Neural progenitor cell (in vitro differentiated cells): ENCODE results near the gene SMS.

Experiments used
- CTCF ChIP-seq: fragments of 200-600 bp; sonication (generic); IDR thresholded peaks from 2 replicates; pipeline ENCODE4 v1.5.1; 2017; ENCODE audit warnings: antibody characterized with exemption, mild to moderate bottlenecking
- EZH2 ChIP-seq: fragments of 200-600 bp; sonication (generic); IDR thresholded peaks from 2 replicates; pipeline ENCODE4 v1.6.1; 2017; ENCODE audit warnings: antibody characterized with exemption, mild to moderate bottlenecking, moderate library complexity
- EZH2phosphoT487 ChIP-seq: fragments of 200-600 bp; sonication (generic); IDR thresholded peaks from 2 replicates; pipeline ENCODE4 v1.6.1; 2017; ENCODE audit warnings: antibody characterized with exemption

- TF ChIP-seq CTCF (no peak), EZH2 (no peak), EZH2phosphoT487 (no peak)
These were observed 15.1 kb downstream of the SMS start for GRCh38 chrX:21955403-21956189.
